Mucosa of gallbladder (tissue), 1 donor: Measurements from ENCODE around the gene GYG2. TPM values are rescaled to one million over a fixed set of nuclear protein-coding genes. Genes with fewer than 3 reads are reported as not detected.

Experiments used
- DNase-seq: peaks from one replicate; pipeline ENCODE4 v3.0.0-alpha.2; 2020; ENCODE audit warnings: low spot score
- total RNA-seq: library from RNA; stranded (reverse); gene quantifications from one replicate; pipeline ENCODE4 v1.2.1, GENCODE V29; 2021
- donor health status: DM: no; HTN: no; CAD: no.

Gene GYG2
- total RNA-seq, 1 donor from 2014 or later, result 5.4 TPM

DNA sequence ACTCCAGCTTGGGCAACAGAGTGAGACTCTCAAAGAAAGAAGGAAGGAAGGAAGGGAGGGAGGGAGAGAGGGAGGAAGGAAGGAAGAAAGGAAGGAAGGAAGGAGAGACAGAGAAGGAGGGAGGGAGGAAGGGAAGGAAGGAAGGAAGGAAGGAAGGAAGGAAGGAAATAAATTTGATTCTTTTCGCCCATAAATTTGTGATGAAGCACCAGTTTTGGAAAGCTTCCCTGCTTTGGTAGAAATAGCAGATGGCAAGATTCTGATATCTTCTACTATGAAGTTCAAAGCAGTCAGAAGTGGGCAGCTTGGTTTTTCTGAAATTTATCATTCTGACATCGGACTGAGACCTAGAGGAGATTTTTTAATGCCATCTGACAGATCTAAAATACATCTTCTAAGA, 11.7 kb upstream of the GYG2 start:
- DNase-seq, result no peak

DNA sequence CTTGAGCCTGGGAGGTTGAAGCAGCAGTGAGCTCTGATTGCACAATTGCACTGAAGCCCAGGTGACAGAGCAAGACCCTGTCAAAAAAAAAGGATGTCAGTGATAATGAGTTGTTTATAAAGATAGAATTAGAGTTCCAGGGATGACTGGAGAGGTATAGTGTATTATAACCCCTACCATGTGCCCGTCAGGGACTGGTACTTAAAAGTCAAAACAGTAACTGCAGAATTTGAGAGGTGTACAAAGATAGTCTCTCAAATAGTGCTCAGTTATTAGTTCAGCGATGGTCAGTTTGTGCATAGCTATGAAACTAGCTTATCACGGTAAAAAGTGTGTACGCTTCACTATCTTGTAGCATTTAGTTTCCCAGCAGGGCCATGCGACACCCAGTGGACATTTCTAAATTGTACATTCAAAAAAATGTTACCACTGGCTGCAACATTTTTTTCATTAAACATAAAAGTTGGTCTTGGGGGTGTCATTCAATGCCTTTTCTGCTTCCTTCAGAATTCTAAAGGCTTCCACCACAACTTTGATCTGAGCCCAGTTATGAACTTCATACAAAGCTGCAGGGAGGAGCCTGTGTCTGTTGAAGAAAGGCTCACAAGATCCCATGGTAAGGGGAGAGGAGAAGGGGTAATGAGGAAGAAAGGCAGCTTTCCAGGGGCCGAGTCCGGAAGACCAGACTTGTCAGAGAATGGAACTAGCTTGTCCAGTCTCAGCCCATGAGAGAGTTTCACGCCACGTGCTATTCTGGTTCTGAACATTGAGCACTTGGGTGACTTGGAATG, 9.2 kb upstream of the GYG2 start:
- DNase-seq, result no peak

GRCh38 chrX:2820136-2820771, 8.5 kb upstream of the GYG2 start:
- DNase-seq, result no peak

DNA sequence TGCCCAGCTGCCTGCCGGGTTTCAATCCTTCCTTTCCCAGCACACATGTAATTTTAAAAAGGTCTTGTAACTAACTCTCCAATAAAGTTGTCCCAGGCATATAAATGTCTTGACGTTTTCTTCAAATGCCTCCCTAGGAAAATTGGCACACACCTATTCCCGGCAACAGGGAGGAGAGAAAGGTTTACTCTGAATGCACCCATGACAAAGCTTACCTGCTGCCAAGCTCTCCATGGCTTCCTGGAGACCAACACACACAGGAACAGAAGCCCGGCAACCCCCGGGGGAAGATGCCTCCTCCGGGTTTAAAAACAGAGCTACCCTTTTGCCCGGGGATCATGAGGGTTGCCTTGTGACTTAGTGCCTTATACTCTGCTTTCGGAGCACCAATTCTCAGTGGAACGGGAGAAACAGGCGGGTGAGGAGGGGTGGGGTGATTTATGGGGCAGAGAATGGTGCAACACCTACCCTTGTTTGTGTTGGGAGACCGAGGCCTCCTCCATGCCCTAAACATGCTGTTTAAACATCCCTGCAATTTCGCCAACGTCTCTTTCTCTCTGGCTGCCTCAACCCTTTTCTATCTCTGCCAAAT, 4.8 kb upstream of the GYG2 start:
- DNase-seq, result no peak

- DNase-seq, result no peak
Measured at GRCh38 chrX:2824886-2825285, 3.8 kb upstream of the GYG2 start.

DNA sequence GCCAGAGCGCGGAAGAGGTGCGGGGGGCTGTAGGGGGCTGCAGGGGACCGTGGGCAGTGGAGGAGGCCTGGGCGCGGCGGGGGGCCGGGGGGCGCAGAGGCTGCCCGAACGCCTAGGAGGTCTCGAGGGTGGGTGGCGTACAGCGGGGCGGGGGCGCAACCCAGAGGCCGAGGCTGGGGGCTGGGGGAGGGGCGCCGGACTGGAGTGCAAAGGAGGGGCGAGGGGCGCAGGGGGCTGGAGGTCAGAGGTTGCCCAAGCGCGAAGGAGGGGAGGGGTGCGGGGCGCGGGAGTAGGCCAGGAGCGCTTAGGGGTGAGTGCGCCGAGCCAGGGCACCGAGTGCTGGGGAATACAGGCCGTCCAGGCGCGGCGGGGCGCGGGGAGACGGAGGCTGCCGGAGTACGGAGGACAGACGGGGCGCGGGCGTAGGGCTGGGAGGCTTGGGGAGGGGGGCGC, 255 bp downstream of the GYG2 start:
- DNase-seq, result no peak

GRCh38 chrX:2829469-2830246, 928 bp downstream of the GYG2 start:
- no peak for DNase-seq

DNA sequence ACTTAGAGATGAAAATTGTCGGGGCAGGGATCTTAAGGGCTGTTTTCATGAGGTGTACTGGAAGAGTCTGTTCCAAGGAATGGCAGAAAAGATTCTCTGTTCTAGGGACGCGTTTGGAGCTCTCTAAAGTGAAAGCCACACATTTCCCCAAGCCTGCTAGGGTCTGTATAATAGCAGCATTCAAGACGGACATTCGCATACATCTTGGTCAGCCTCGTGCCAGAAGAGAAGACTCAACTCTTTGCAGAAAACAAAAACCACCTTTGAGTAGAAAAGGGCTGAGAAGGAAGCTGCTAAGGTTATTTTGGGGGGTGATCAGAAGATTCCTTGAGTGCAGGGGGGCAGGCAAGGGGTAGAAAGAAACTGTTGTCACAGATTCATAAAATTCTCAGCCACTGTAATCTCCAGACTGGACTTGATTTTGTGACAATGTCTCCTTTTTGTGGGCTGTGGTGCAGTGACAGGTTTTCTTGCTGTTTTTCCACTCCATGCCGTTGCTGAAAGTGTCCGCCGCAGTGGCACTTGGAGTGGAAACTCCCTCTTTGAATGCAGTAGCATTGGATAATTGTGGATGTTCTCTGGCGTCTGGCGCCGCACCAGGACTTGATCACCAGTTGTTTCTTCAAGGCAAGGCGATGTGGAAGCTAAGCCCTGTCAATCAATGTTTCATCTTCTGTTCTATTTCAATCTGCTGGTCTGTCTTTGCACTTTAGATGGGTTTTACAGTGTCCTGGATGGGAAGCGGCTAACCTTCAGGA, 2.9 kb downstream of the GYG2 start:
- DNase-seq, result no peak

DNA sequence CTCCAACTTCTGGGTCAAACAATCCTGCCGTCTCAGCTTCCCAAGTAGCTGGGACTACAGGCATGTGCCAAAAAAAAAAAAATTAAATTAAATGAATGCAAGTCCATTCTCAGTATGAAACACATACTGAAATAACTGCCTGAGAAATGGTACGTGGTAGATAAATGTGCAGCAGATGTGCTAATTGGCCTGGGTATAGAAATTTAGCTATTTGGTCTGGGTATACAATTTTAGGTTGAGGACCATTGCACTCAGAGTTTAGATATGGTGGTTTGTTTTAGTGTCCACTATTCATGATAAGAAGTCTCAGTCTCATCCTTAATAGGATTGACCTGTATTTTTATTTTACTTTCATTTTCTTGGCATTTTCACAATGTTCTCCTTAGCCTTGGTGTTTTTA, 9.2 kb downstream of the GYG2 start:
- no peak for DNase-seq

- DNase-seq, result no peak
Measured at GRCh38 chrX:2840961-2841360, 12.2 kb downstream of the GYG2 start.

DNA sequence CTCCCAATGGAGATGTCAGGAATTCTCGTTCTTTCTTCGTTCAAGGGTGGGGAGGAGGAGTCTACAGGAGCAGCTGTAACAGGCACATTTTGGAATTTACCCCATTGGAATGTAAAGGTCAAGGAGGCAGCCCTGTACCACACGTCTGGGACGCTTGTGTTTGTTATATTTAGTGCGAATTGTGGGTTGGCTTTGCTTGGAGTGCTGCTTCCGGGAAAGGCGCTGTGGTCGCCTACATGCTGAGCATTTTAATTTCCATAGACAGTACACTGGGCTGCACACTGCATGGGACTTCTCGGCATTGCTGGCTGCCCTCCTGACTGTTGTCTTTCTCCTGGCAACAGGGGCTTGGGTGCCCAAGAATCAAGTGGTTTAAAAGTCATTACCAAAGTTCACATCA, 12.8 kb downstream of the GYG2 start:
- no peak for DNase-seq

GRCh38 chrX:2846992-2847391, 18.3 kb downstream of the GYG2 start:
- no peak for DNase-seq

DNA sequence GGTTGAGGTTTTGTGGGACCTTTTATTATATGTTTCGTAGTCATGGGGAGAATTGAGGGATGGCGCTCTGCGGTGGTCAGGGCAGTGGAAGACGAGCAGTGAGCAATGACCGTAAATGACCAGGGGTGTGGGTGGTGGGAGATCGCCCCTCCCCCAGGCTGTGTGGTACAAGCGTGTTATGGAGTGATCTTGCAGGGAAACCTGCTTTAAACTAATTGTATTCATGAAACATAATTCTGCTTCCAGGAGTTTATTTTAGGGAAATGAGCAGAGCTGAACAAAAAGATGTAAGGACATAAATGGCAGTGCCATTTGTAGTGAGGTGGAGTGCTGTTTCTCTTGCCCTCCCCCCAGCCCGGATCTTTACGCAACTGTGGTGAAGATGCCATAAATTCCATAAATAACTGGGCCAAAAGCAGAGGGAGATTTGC, 20.2 kb downstream of the GYG2 start:
- DNase-seq, result no peak

DNA sequence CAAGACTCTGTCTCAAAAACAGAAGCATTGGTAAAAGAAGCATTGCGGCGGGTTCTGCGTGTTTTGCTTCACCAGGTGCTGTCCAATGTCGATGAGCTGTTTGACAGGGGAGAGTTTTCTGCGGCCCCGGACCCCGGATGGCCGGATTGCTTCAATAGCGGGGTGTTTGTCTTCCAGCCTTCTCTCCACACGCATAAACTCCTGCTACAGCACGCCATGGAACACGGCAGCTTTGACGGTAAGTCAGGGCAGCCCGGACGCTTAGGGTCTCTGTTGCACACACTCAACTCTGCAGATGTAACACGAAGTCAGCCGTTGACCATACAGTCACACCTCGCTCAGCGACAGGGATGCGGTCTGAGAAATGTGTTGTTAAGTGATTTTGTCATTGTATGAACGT, 26.2 kb downstream of the GYG2 start:
- no peak for DNase-seq

- DNase-seq, result no peak
Measured at GRCh38 chrX:2855761-2856160, 27.0 kb downstream of the GYG2 start.

- DNase-seq, result no peak
Measured at GRCh38 chrX:2857566-2857965, 28.8 kb downstream of the GYG2 start.

DNA sequence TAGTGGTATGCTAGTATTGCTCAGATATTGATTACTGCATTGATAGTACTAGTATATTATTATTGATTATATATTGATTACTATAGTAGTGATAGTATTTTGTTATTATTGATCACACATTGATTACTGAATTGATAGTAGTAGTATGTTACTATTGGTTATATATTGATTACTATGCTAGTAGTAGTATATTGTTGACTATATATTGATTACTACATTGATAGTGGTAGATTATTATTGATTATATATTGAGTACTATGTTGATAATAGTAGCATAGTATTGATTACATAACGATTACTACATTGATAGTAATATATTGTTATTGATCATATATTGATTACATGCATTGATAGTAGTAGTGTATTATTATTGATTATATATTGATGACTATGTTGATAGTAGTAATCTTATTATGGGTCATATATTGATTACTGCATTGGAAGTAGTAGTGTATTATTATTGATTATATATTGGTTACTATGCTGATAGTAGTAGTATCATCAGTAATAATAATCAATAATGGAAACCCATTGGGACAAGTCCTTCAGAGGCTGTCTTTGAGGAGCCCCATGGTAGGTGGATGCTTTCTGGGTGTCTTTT, 30.6 kb downstream of the GYG2 start:
- no peak for DNase-seq

DNA sequence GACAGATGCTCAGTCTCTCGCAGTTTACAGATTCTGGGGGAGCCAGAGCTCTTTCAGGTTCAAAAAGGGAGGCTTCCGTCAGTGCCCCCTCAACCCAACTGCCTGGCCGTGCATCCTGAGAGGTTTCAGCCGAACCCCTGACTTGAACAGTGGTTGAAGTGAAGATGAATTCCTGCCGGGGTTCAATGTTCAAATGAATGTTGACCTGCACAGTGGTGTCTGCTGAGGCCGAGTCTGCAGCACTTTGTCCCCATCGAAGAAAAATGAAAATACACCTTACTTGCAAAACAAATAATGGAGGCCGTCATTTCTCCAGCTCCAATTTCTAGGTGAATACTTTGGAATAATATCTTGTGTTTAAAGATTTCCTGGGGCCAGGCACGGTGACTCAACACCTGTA, 33.7 kb downstream of the GYG2 start:
- DNase-seq, result no peak

DNA sequence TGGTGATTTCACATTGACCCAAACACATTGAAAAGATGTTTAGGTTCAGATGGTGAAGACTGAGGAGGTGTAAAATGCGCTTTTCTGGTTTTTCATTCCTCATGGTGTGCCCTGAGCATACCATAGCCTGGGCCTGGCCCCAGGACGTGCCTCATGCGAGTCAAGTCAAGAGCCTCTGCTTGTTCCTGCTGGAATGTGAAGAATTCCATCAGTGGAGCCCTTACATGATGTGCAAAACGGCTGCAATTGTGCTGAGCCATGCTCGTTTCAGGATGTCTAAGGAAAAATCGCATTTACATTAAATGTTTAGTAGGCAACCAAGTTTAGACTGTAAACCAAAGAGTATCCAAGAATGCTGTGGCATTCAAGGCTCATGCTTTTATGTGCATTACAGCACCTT, 34.9 kb downstream of the GYG2 start:
- no peak for DNase-seq

GRCh38 chrX:2867206-2867605, 38.5 kb downstream of the GYG2 start:
- DNase-seq, result no peak

DNA sequence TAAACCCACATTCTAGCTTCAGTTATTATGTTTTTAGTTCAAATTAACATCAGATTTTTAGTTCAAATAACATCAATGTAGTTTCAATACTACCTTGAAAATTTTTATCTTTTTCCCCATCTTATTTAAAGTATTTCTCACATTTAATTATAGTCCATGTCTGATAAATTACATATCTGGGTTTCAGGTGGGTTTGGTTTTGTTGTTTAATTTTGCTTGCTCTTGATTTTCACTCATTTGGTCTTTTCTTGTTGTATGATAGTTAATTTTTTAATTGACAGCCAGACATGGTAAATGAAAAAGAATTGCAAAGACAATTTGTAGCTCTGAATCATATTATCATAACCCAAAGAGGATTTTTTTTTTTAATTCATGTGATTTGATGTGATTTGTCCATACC, 41.9 kb downstream of the GYG2 start:
- DNase-seq, result no peak
